Testis (tissue), 2 donors: ENCODE results near the gene NRSN1.

ENCODE experiments used
- CTCF ChIP-seq, 3 experiments: fragments of 450-650 bp in 2 of 3; fragments of 200-600 bp in 1 of 3; sonication (generic) in 1 of 3; IDR thresholded peaks; one replicate each; pipeline ENCODE4 v1.5.1; 2016 to 2019; ENCODE audit warnings: antibody characterized with exemption in 3 of 3, mild to moderate bottlenecking in 2 of 3, moderate library complexity in 1 of 3
- POLR2A ChIP-seq: fragments of 450-650 bp; IDR thresholded peaks from one replicate; pipeline ENCODE4 v1.6.1; 2017; ENCODE audit warnings: antibody characterized with exemption, mild to moderate bottlenecking, moderate library complexity

DNA sequence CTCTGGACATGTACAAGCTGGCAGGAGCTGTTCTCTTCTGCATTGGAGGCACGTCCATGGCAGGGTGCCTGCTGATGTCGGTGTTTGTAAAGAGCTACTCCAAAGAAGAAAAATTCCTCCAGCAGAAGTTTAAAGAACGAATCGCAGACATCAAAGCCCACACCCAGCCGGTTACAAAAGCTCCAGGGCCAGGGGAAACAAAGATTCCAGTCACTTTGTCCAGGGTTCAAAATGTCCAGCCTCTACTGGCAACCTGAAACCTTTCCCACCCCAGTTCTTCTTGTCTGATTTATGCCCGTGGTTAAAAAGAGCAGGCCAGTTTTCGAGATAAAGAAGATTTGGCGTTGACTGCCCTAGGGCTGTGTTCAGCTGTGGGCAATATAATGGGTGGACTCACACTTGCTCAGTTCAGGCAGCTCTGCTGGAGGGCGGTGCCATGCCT, 19.7 kb downstream of the NRSN1 start:
- TF ChIP-seq CTCF (IDR thresholded peaks at IDR 0.05) (no peak), POLR2A (no peak)
